Pons (tissue), 1 donor: Measurements from ENCODE around the gene PRODH2.

Experiments
- DNase-seq: peaks from one replicate; pipeline ENCODE4 v3.0.0-alpha.2; 2016; ENCODE audit warnings: low spot score

The PRODH2 gene

DNA sequence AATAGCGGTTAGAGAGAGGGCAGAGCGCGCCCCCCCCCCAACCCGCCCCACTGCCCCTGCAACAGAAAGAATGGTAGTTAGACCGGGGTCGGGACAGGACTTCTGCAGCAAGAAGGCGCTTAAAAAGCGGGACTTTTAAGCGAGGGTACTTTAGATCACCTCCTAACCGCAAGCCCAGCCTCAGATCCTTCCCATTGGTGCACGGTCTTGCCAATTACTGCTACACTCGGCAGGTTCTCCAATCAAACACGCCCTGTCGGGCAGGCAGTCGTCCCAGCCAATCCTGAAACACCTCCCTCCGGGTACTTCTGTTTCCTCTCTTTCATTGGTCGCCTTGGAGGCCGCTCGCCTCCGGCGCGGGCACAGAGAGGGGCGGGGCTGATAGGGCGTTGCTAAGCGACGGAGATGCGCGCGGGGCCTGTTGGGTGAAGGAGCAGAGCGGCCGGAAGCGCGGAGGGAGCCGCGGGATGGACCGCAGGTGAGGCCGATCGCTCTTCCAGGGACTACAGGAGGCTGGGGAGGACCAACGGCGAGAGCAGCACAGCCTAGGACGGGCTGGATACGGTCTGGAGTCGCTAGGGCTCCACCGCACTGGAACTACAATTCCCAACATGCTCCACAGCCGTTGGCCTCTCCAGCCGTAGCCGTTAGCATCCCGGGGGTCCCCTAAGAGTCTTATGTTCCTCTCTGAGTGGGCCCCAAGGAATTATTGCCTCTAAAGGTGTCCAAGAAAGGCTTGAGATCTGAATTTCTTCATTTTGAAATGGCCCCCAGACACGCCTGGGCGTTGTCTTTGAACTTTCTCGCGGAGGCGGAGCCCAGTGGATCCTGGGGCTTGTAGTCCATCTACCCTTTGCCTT, 54.7 kb downstream of the PRODH2 start, which contains the start of gene PROSER3:
Gene PROSER3 (plus strand): TSS at position 428 of the 860 bp plus-strand sequence. CDS start 40 bp downstream, at position 468.
- peak; percentile 99 for DNase-seq

GRCh38 chr19:35757231-35757748, 55.4 kb downstream of the PRODH2 start:
- peak; percentile 39 for DNase-seq

- DNase-seq = no peak
Observed at GRCh38 chr19:35756377-35757230, 56.0 kb downstream of the PRODH2 start, which contains the start of gene HSPB6. TSS of gene HSPB6 (minus strand) at chr19:35757029. CDS start at chr19:35757008, 21 bp downstream.

GRCh38 chr19:35755550-35756376, 56.9 kb downstream of the PRODH2 start:
- no peak for DNase-seq

DNA sequence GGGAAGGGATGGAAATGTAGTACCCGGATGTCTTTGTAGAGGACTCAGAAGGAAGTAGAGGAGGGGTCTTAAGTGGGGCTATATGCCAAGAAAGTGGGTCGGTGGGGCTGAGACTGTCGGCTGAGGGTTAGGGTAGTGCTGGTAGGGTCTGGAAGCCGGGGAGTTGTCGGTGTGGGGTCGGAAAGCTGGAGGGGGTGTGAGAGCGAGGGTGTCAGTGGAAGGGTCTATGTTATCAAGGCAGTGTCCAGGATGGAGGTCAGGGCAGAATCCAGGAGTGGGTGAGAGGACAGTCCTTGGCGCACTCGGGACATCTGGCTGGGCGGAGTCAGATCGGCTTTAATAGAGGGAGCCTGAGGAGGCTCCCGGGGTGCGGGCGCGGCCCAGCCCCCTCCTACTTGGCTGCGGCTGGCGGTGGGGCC, 57.5 kb downstream of the PRODH2 start:
- DNase-seq = no peak

DNA sequence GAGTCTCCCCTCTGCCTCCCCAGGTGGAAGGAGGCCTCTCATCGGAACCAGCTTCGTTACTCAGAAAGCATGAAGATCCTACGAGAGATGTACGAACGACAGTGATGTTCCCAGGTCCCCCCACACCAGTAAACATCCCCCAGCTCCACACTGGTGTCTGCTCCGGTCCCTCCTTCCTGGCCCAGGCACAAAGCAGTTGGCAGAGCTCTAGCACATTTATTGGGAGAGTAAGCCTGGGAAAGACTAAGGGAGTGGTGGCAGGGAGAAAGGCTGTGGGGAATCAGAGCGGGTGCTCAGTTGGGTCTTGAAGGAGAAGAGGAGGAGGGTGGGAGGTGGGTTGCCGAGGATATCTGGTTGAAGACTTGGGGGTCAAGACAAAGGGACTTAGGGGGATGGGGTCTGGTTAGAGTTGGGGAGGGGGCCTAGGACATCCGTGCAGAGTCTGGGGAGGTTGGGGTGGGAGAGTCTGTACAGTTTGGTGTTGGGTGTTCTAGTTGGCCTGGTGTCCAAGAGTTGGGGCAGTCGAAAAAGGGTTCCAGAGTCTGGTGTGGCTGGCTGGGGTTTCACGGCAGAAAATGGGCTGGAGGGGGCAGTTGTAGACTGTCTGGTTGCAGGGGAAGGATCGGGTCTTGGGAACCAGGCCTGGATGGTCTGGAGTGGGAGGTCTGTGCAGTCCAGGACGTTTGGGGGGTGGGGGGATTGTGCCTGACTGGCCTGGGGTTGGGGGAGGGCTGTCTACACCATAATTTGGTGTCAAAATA, 58.1 kb downstream of the PRODH2 start:
- DNase-seq = no peak

DNA sequence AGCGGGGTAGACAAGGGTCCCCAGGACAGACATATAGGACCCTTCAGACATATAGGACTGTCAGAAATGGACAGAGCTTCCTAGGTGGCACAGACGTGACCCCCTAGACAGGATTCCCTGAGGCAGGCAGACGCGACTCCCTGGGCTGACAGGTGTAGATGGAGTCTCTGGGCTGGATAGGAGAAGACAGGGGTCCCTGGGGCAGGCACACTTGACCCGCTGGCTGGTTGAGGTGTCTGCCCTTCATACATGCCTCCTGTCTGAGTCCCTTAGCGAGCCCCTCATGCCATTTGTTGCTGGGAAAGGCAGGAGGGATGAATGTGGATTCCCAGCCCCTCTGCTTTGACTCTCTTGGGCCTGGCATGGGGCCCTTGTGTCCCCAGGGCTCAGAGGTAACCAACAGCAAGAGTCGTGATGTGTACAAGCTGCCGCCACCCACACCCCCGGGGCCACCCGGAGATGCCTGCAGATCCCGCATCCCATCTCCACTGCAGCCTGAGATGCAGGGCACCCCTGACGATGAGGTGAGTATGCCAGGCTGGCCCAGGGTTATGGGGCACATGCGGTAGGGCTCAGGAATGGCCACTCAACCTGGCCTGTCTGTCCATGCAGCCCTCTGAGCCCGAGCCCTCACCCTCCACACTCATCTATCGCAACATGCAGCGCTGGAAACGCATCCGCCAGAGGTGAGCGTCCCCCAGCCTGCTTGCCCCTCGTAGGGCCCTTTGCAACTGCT, 58.8 kb downstream of the PRODH2 start:
- DNase-seq = no peak

- DNase-seq = no peak
Observed at GRCh38 chr19:35752746-35753350, 59.8 kb downstream of the PRODH2 start.

GRCh38 chr19:35751839-35752745, 60.6 kb downstream of the PRODH2 start:
- DNase-seq = no peak

DNA sequence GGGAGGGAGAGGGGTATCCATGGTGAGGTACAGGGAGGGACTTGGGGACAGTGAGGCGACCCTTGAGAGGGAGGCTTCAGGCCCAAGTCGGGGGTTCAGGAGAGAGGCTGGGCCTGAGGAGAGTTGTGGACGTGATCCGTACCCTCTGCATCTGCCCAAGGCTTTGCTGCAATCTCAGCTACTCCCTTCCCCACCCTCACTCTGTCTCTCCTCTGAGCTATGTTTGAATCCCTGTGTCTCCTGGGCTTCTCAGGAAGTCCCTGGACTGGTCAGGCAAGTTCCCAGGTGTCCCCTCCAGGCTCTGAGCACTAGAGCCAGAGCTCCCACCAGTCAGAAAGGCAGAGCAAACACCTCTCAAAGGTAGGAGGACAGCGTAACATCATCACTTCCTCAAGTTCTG, 62.5 kb downstream of the PRODH2 start:
- DNase-seq = no peak
